GM12878 (cell line): ENCODE measurements around the gene NOTCH4. TPM values are rescaled to one million over a fixed set of nuclear protein-coding genes. Genes with fewer than 3 reads are reported as not detected.

Experiments used
- CBX5 ChIP-seq: sonication (generic); IDR thresholded peaks from 2 replicates; pipeline ENCODE4 v1.6.1; 2016; ENCODE audit warnings: low read depth, moderate library complexity, mild to moderate bottlenecking, inconsistent platforms
- CREM ChIP-seq: IDR thresholded peaks from 2 replicates; pipeline ENCODE4 v1.6.1; 2014; ENCODE audit warnings: antibody characterized with exemption, low read depth
- ESRRA ChIP-seq: IDR thresholded peaks from 2 replicates; pipeline ENCODE4 v1.6.1; 2012; ENCODE audit warnings: mild to moderate bottlenecking, low read length, improper control_type of control experiment
- ETV6 ChIP-seq, 2 experiments: fragments of 450-650 bp in 1 of 2; IDR thresholded peaks in 1 of 2; conservative IDR thresholded peaks in 1 of 2; 2 replicates each; pipeline ENCODE4 v1.6.1; 2014; ENCODE audit warnings: antibody characterized with exemption in 1 of 2, borderline replicate concordance in 1 of 2, low read depth in 1 of 2, mild to moderate bottlenecking in 1 of 2, moderate library complexity in 1 of 2
- HDAC2 ChIP-seq: fragments of 200-600 bp; sonication (generic); IDR thresholded peaks from 2 replicates; pipeline ENCODE4 v1.6.1; 2017
- MXI1 ChIP-seq: fragments of 150-350 bp; IDR thresholded peaks from 2 replicates; pipeline ENCODE4 v1.6.1; 2011; ENCODE audit warnings: low read depth, mild to moderate bottlenecking, inconsistent platforms, low read length, improper control_type of control experiment
- NFYA ChIP-seq: IDR thresholded peaks from 2 replicates; pipeline ENCODE4 v1.6.1; 2011; ENCODE audit warnings: low read depth, mild to moderate bottlenecking, low read length, improper control_type of control experiment, borderline replicate concordance
- NR2C1 ChIP-seq: fragments of 450-650 bp; IDR thresholded peaks from 2 replicates; pipeline ENCODE4 v1.6.1; 2017; ENCODE audit warnings: antibody characterized with exemption, mild to moderate bottlenecking, moderate library complexity
- NR2F1 ChIP-seq: fragments of 450-650 bp; conservative IDR thresholded peaks from 2 replicates; pipeline ENCODE4 v1.6.1; 2017; ENCODE audit warnings: mild to moderate bottlenecking
- PAX5 ChIP-seq: IDR thresholded peaks from 2 replicates; pipeline ENCODE4 v1.6.1; 2011; ENCODE audit warnings: low read depth, low read length, borderline replicate concordance
- PML ChIP-seq: IDR thresholded peaks from 2 replicates; pipeline ENCODE4 v1.6.1; 2012; ENCODE audit warnings: low read length, inconsistent platforms
- POLR2A ChIP-seq: IDR thresholded peaks from 2 replicates; pipeline ENCODE4 v1.6.1; 2011; ENCODE audit warnings: low read depth, mild to moderate bottlenecking, low read length
- POLR2AphosphoS2 ChIP-seq: IDR thresholded peaks from 2 replicates; pipeline ENCODE4 v1.6.1; 2011; ENCODE audit warnings: low read depth, mild to moderate bottlenecking, low read length, improper control_type of control experiment, moderate library complexity
- RELB ChIP-seq: fragments of 450-650 bp; IDR thresholded peaks from 2 replicates; pipeline ENCODE4 v1.6.1; 2017; ENCODE audit warnings: low read depth, mild to moderate bottlenecking, moderate library complexity
- SMARCA5 ChIP-seq: fragments of 450-650 bp; IDR thresholded peaks from 2 replicates; pipeline ENCODE4 v1.6.1; 2017; ENCODE audit warnings: mild to moderate bottlenecking
- SRF ChIP-seq, 2 experiments: IDR thresholded peaks; 2 replicates each; pipeline ENCODE4 v1.6.1; 2011; ENCODE audit warnings: low read depth in 2 of 2, low read length in 2 of 2, mild to moderate bottlenecking in 1 of 2, moderate library complexity in 1 of 2
- polyA plus RNA-seq, 11 experiments: library from polyadenylated mRNA; depleted of rRNA in 4 of 11; unstranded in 6 of 11; stranded (reverse) in 5 of 11; fragments of >200 nt; fragmentation: Nextera tagmentation in 4 of 11; fragmentation: Illumina TruSeq in 1 of 11; extraction: Ambion mirVana in 4 of 11; extraction: Trizol in 1 of 11; gene quantifications; 1 replicate in 1 of 11; 2 replicates in 10 of 11; pipeline versions ENCODE4 v1.2.1 to v1.2.3, GENCODE V29; 2011 to 2016; ENCODE audit warnings: inconsistent platforms in 2 of 11, missing spikeins in 2 of 11, low read depth in 1 of 11
- total RNA-seq, 4 experiments: library from RNA; depleted of rRNA in 3 of 4; stranded (reverse); fragments of >200 nt in 3 of 4; fragmentation: Illumina TruSeq in 1 of 4; extraction: Trizol in 1 of 4; gene quantifications; 2 replicates each; pipeline versions ENCODE4 v1.2.1 to v1.2.3, GENCODE V29; 2013 to 2021

Gene NOTCH4
- total and polyA plus RNA-seq, 10 of the 15 experiments (the other 5 are each of a cell fraction or from before 2014, with no cell fraction given): 0.66 to 3.3 (median 1.4) TPM

- peak; percentile 63 for TF ChIP-seq CREM
- TF ChIP-seq POLR2AphosphoS2: 0 out of 2 replicates have a peak, but pooled peaks have one; percentile 47
- peak; percentile 53; the same call in 1 of the 2 replicates for TF ChIP-seq SMARCA5
- peak; percentile 84 for TF ChIP-seq RELB
- peak; percentile 59; the same call in 1 of the 2 replicates for TF ChIP-seq NR2F1
- peak; percentile 37 for TF ChIP-seq POLR2A
- 0 out of 4 replicates have a peak, but pooled peaks of 1 of the 2 experiments have one; percentile 37 for TF ChIP-seq SRF (IDR thresholded peaks at IDR 0.05; ENCODE audit: low read depth in 2 of 2, low read length in 2 of 2)
- no peak for TF ChIP-seq ESRRA
- no peak for TF ChIP-seq MXI1
- no peak for TF ChIP-seq CBX5
- TF ChIP-seq ETV6 (conservative IDR thresholded peaks at IDR 0.05 in 1 of 2, IDR thresholded peaks at IDR 0.05 in 1 of 2; ENCODE audit: borderline replicate concordance in 1 of 2, low read depth in 1 of 2): no peak
- no peak for TF ChIP-seq PAX5
- no peak for TF ChIP-seq HDAC2
- no peak for TF ChIP-seq NFYA
- TF ChIP-seq NR2C1: 0 out of 2 replicates have a peak, but pooled peaks have one; percentile 3
- 0 out of 2 replicates have a peak, but pooled peaks have one; percentile 26 for TF ChIP-seq PML
Measured at GRCh38 chr6:32177183-32177787, 46.6 kb downstream of the NOTCH4 start (continued).
